Neural progenitor cell (in vitro differentiated cells): ENCODE data around the gene KRTCAP2.

ENCODE experiments used
- EZH2phosphoT487 ChIP-seq: fragments of 200-600 bp; sonication (generic); IDR thresholded peaks from 2 replicates; pipeline ENCODE4 v1.6.1; 2017; ENCODE audit warnings: antibody characterized with exemption
- TF ChIP-seq, protein P1 (sequence below): fragments of 200-600 bp; sonication (generic); IDR thresholded peaks from 2 replicates; pipeline ENCODE4 v1.5.1; 2017; ENCODE audit warnings: antibody characterized with exemption, mild to moderate bottlenecking

DNA sequence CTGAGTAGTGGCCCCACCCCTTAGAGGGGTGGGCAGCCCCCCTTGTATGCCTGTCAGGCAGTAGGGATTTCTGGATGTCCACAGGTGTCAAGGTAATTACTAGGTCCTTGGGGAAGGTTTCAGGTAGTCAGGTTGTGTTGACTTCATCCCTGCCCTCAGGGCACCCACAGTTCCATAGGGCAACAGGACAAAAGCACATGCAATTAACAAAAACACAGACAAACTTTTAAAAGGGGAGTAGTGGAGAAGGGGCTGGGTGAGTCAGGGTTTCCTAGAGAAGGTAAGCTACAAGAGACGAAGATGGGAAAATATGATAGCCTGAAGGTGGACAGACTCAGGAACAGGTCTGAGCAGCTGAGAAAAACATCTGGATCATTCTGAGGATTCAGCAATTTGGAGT is 14.1 kb downstream of the KRTCAP2 start:
- TF ChIP-seq, protein P1, sequence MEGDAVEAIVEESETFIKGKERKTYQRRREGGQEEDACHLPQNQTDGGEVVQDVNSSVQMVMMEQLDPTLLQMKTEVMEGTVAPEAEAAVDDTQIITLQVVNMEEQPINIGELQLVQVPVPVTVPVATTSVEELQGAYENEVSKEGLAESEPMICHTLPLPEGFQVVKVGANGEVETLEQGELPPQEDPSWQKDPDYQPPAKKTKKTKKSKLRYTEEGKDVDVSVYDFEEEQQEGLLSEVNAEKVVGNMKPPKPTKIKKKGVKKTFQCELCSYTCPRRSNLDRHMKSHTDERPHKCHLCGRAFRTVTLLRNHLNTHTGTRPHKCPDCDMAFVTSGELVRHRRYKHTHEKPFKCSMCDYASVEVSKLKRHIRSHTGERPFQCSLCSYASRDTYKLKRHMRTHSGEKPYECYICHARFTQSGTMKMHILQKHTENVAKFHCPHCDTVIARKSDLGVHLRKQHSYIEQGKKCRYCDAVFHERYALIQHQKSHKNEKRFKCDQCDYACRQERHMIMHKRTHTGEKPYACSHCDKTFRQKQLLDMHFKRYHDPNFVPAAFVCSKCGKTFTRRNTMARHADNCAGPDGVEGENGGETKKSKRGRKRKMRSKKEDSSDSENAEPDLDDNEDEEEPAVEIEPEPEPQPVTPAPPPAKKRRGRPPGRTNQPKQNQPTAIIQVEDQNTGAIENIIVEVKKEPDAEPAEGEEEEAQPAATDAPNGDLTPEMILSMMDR: no peak
- TF ChIP-seq EZH2phosphoT487: no peak
